Mesenchymal stem cell (in vitro differentiated cells and primary cell): Measurements from ENCODE around the gene SLC1A2.
A peak's percentile ranks its signal among the peaks of the same experiment; 100 is the strongest.

Source experiments
- DNase-seq: peaks from one replicate; pipeline ENCODE4 v3.0.0-alpha.2; 2013
- H2AFZ ChIP-seq: one replicate; pipeline ENCODE4 v1.6.1; 2013; ENCODE audit warnings: low read depth, mild to moderate bottlenecking, control low read depth, inconsistent platforms, low read length, moderate library complexity
- H2AK5ac ChIP-seq: 2 replicates; pipeline ENCODE4 v1.6.1; 2013; ENCODE audit warnings: low read length, moderate library complexity, mild to moderate bottlenecking, inconsistent platforms; ENCODE audit not compliant: severe bottlenecking
- H2BK120ac ChIP-seq: one replicate; pipeline ENCODE4 v1.6.1; 2013; ENCODE audit warnings: low read depth, mild to moderate bottlenecking, inconsistent platforms, low read length, moderate library complexity
- H2BK12ac ChIP-seq, 2 experiments: one replicate each; pipeline ENCODE4 v1.6.1; 2013; ENCODE audit warnings: inconsistent platforms in 2 of 2, low read length in 2 of 2, mild to moderate bottlenecking in 2 of 2, moderate library complexity in 2 of 2, control low read depth in 1 of 2
- H2BK15ac ChIP-seq: one replicate; pipeline ENCODE4 v1.6.1; 2013; ENCODE audit warnings: mild to moderate bottlenecking, low read depth, inconsistent platforms; ENCODE audit not compliant: poor library complexity, severe bottlenecking
- H2BK5ac ChIP-seq: 2 replicates; pipeline ENCODE4 v1.6.1; 2013; ENCODE audit warnings: low read depth, mild to moderate bottlenecking, low read length, control low read depth, inconsistent platforms; ENCODE audit not compliant: poor library complexity, severe bottlenecking
- H3K14ac ChIP-seq, 2 experiments: one replicate each; pipeline ENCODE4 v1.6.1; 2013; ENCODE audit warnings: inconsistent platforms in 2 of 2, low read length in 2 of 2, control low read depth in 1 of 2, mild to moderate bottlenecking in 1 of 2, moderate library complexity in 1 of 2
- H3K18ac ChIP-seq, 2 experiments: one replicate each; pipeline ENCODE4 v1.6.1; 2013; ENCODE audit warnings: inconsistent platforms in 2 of 2, low read length in 2 of 2, control low read depth in 1 of 2, low read depth in 1 of 2, mild to moderate bottlenecking in 1 of 2
- H3K23ac ChIP-seq, 2 experiments: one replicate each; pipeline ENCODE4 v1.6.1; 2013; ENCODE audit warnings: inconsistent platforms in 2 of 2, low read length in 2 of 2, mild to moderate bottlenecking in 2 of 2, moderate library complexity in 2 of 2, control low read depth in 1 of 2
- H3K27ac ChIP-seq: 2 replicates; pipeline ENCODE4 v1.5.1; 2013; ENCODE audit warnings: mild to moderate bottlenecking, moderate library complexity, low read length, control low read depth, inconsistent platforms; ENCODE audit not compliant: poor library complexity, severe bottlenecking
- H3K27me3 ChIP-seq, 2 experiments: 2 replicates each; pipeline versions ENCODE4 v1.6.1 to v1.7.0; 2013; ENCODE audit warnings: low read length in 2 of 2, mild to moderate bottlenecking in 2 of 2, moderate library complexity in 2 of 2, control low read depth in 1 of 2, inconsistent platforms in 1 of 2; ENCODE audit not compliant: control insufficient read depth in 1 of 2, insufficient read depth in 1 of 2
- H3K36me3 ChIP-seq, 2 experiments: 2 replicates each; pipeline versions ENCODE4 v1.6.1 to v1.7.0; 2013; ENCODE audit warnings: low read length in 2 of 2, control low read depth in 1 of 2, inconsistent platforms in 1 of 2, low read depth in 1 of 2, mild to moderate bottlenecking in 1 of 2; ENCODE audit not compliant: insufficient read depth in 2 of 2, control insufficient read depth in 1 of 2
- H3K4ac ChIP-seq, 2 experiments: one replicate each; pipeline ENCODE4 v1.6.1; 2013; ENCODE audit warnings: inconsistent platforms in 2 of 2, low read length in 2 of 2, mild to moderate bottlenecking in 2 of 2, moderate library complexity in 2 of 2, control low read depth in 1 of 2, low read depth in 1 of 2
- H3K4me1 ChIP-seq: 2 replicates; pipeline ENCODE4 v1.6.1; 2013; ENCODE audit warnings: low read depth, low read length, control low read depth; ENCODE audit not compliant: control insufficient read depth, insufficient read depth
- H3K4me2 ChIP-seq: 2 replicates; pipeline ENCODE4 v1.6.1; 2013; ENCODE audit warnings: low read length, mild to moderate bottlenecking, inconsistent platforms; ENCODE audit not compliant: poor library complexity, severe bottlenecking
- H3K4me3 ChIP-seq, 2 experiments: 2 replicates each; pipeline versions ENCODE4 v1.5.1 to v1.7.0; 2013; ENCODE audit warnings: low read length in 2 of 2, mild to moderate bottlenecking in 2 of 2, control low read depth in 1 of 2, low read depth in 1 of 2; ENCODE audit not compliant: insufficient read depth in 1 of 2
- H3K79me1 ChIP-seq: replicated peaks from 2 replicates; pipeline ENCODE4 v1.6.1; 2013; ENCODE audit warnings: mild to moderate bottlenecking, control low read depth, low read length, inconsistent platforms; ENCODE audit not compliant: poor library complexity, severe bottlenecking
- H3K9ac ChIP-seq: 2 replicates; pipeline ENCODE4 v1.7.0; 2013; ENCODE audit warnings: mild to moderate bottlenecking, low read length, moderate library complexity
- H3K9me3 ChIP-seq: 2 replicates; pipeline ENCODE4 v1.7.0; 2013; ENCODE audit warnings: mild to moderate bottlenecking, low read length; ENCODE audit not compliant: control insufficient read depth
- H4K8ac ChIP-seq: one replicate; pipeline ENCODE4 v1.6.1; 2013; ENCODE audit warnings: inconsistent platforms, mild to moderate bottlenecking, low read length, moderate library complexity
- H4K91ac ChIP-seq: one replicate; pipeline ENCODE4 v1.6.1; 2013; ENCODE audit warnings: mild to moderate bottlenecking, low read length, inconsistent platforms
- WGBS: methylation state at CpG from one replicate; pipeline ENCODE4 v1.1.7; 2013; ENCODE audit warnings: mixed read lengths; 5-methylcytosine and 5-hydroxymethylcytosine counted together

The SLC1A2 gene

GRCh38 chr11:35271031-35271430 is 148.3 kb downstream of the SLC1A2 start:
- no peaks in the 10 kb centered on the region for H3K9me3 ChIP-seq
- 94% methylated on average over 3 of the region's 3 CpGs for WGBS

DNA sequence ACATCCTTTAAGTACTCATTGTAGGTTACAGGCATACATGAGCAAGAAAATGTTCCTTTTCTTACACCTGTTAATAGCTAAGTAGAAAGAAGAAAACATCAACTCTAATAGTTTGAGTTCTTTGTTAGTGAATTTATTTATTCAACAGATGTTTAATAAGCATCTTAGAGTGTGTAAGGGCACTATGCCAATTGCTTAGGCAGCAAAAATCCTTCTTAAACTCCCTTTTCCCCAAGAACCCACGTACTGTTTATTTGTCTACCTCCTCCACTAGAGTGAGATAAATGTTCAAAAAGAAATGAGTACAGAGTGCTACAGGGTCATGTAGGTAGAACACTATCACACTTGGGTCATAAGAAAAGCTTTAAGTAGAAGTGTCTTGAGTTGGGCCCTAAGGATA is 149.0 kb downstream of the SLC1A2 start:
- Histone ChIP-seq H3K79me1 (no peaks in the 10 kb centered on the region), H3K18ac (no peak overlapping the region), H4K8ac (no peak overlapping the region), H3K27me3 (no peaks in the 10 kb centered on the region), H2BK15ac (no peak overlapping the region), H2BK120ac (no peak overlapping the region), H3K9me3 (no peaks in the 10 kb centered on the region), H2AK5ac (no peak overlapping the region), H3K27ac (no peak overlapping the region), H4K91ac (no peak overlapping the region), H3K4me2 (no peak overlapping the region), H3K14ac (no peak overlapping the region), H3K4me1 (no peaks in the 10 kb centered on the region), H2BK5ac (no peak overlapping the region), H3K36me3 (peaks cover 0 to 55% of the 10 kb centered on the region in 2 experiments), H2BK12ac (no peak overlapping the region), H3K23ac (no peak overlapping the region), H3K4ac (no peak overlapping the region), H3K9ac (no peak overlapping the region), H2AFZ (no peak overlapping the region), H3K4me3 (no peak overlapping the region)
- no peak for DNase-seq
- no CpG with 5 or more reads among the region's 1 CpG for WGBS

More at GRCh38 chr11:35271031-35271430, 148.3 kb downstream of the SLC1A2 start:
- no peak overlapping the region for H3K4ac ChIP-seq
- no peaks in the 10 kb centered on the region for H3K4me1 ChIP-seq
- H3K27me3 ChIP-seq: no peaks in the 10 kb centered on the region
- H3K18ac ChIP-seq: no peak overlapping the region
- H2BK15ac ChIP-seq: no peak overlapping the region
- no peak overlapping the region for H2BK120ac ChIP-seq
- no peak overlapping the region for H2AFZ ChIP-seq
- H3K14ac ChIP-seq: no peak overlapping the region
- H3K4me2 ChIP-seq: no peak overlapping the region
- no peaks in the 10 kb centered on the region for H3K79me1 ChIP-seq
- no peak overlapping the region for H3K4me3 ChIP-seq
- no peak overlapping the region for H2BK12ac ChIP-seq
- H3K23ac ChIP-seq: no peak overlapping the region
- no peak overlapping the region for H3K27ac ChIP-seq
- H3K9ac ChIP-seq: no peak overlapping the region
- no peak overlapping the region for H4K91ac ChIP-seq
- peaks cover 0 to 48% of the 10 kb centered on the region in 2 experiments for H3K36me3 ChIP-seq
- H4K8ac ChIP-seq: no peak overlapping the region
- H2AK5ac ChIP-seq: no peak overlapping the region
- no peak overlapping the region for H2BK5ac ChIP-seq
- DNase-seq: no peak

DNA sequence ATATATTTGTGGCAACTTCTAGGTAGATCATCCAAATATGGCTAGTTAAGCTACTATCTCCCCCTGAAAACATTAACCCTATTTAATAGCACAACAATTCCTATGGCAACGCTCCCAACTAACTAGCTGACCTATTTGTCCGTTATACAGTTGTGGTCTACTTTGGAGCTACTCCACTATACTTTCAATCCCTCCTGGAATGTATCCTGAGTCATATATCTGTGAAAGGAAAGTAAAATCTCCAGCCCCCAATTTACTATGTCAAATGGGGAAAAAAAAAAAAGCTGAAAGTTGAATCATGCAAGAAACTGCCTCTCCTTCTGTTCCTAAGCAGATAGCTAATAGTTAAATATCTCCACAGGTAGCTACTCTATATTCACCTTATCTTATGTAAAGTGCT is 151.9 kb downstream of the SLC1A2 start:
- Histone ChIP-seq H3K79me1 (no peaks in the 10 kb centered on the region), H4K8ac (no peak overlapping the region), H3K18ac (no peak overlapping the region), H3K4me2 (no peak overlapping the region), H3K23ac (no peak overlapping the region), H3K4ac (no peak overlapping the region), H3K9ac (peak overlapping the region; percentile 44), H3K27ac (no peak overlapping the region), H2AK5ac (no peak overlapping the region), H3K9me3 (no peaks in the 10 kb centered on the region), H2BK5ac (no peak overlapping the region), H3K27me3 (no peaks in the 10 kb centered on the region), H2BK12ac (no peak overlapping the region), H3K36me3 (peaks cover 0 to 51% of the 10 kb centered on the region in 2 experiments), H4K91ac (no peak overlapping the region), H2AFZ (no peak overlapping the region), H3K4me1 (no peaks in the 10 kb centered on the region), H3K14ac (no peak overlapping the region), H3K4me3 (no peak overlapping the region), H2BK120ac (no peak overlapping the region), H2BK15ac (no peak overlapping the region)
- DNase-seq: peak; percentile 84
- WGBS: 80% methylated on average over 1 of the region's 2 CpGs

DNA sequence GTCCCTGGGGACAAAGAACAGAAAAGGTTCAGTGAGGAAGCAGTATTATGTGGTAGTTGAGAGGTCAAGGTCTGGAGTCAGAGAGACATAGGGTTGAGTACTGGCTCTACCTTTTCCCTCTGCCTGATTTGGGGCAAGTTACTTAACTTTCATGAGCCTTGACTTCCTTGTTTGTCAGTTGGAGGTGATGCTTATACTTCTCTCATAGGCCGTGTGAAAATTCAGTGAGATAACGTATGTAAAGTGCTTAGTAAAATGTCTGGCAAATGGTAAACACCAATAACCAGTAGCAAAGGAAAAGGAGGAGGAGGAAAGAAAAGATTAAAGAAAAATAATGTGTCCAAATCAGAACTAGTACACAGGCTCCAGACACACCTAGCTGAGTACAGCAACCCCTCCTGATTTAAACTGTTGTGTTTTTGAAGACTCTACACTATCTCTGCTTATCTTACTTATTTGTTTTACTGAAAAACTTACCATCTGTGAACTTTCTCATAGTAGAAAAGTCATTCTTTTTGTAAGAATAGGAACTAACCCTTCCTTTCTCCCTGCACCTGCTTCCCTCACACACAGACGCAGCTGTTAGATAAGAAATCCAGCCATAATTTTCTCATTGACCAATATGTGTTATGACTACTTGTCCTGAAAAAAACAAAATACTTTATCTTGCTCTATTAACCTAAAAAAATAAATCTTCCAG is 153.5 kb downstream of the SLC1A2 start:
- Histone ChIP-seq H2BK15ac (no peak overlapping the region), H3K27ac (no peak overlapping the region), H3K14ac (no peak overlapping the region), H3K4me3 (no peak overlapping the region), H3K4ac (no peak overlapping the region), H2BK120ac (no peak overlapping the region), H3K27me3 (no peaks in the 10 kb centered on the region), H3K79me1 (no peaks in the 10 kb centered on the region), H4K8ac (no peak overlapping the region), H2BK5ac (no peak overlapping the region), H2AFZ (no peak overlapping the region), H2AK5ac (no peak overlapping the region), H3K9me3 (no peaks in the 10 kb centered on the region), H3K36me3 (peaks cover 0 to 40% of the 10 kb centered on the region in 2 experiments), H3K18ac (no peak overlapping the region), H4K91ac (no peak overlapping the region), H3K4me2 (no peak overlapping the region), H3K4me1 (no peaks in the 10 kb centered on the region), H2BK12ac (no peak overlapping the region), H3K23ac (no peak overlapping the region), H3K9ac (no peak overlapping the region)
- no peak for DNase-seq
- 91% methylated on average over 2 of the region's 3 CpGs for WGBS
